ENCODE measurements around the gene RRAGC.

DNA sequence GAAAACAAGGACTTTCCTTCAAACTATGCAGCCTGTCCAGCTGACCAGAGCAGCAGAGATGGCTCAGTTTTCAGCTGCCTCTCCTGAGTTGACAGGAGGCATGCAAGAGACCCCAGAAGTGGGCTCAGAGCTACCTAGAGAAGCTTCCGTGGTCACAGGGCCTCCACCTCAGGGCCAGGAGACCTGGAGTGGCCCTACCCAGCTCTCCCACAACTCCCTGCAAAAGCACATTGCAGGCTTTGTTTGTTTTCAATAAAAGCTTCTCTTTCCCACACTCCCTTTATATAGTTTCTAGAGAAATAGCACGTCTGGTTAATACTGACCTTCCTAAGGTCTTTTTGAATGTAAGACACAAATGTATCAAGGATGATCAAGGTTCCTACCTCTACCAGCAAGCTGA is 40.1 kb downstream of the RRAGC start:
- TF ChIP-seq SIN3A (IDR thresholded peaks at IDR 0.05; ENCODE audit: low read depth, low read length) = no peak
- no peak for TF ChIP-seq POLR2AphosphoS5 (IDR thresholded peaks at IDR 0.05; ENCODE audit: low read length)
- no peak for TF ChIP-seq SPI1 (IDR thresholded peaks at IDR 0.05; ENCODE audit: borderline replicate concordance, insufficient read depth, low read depth, low read length)
- TF ChIP-seq, protein P1, sequence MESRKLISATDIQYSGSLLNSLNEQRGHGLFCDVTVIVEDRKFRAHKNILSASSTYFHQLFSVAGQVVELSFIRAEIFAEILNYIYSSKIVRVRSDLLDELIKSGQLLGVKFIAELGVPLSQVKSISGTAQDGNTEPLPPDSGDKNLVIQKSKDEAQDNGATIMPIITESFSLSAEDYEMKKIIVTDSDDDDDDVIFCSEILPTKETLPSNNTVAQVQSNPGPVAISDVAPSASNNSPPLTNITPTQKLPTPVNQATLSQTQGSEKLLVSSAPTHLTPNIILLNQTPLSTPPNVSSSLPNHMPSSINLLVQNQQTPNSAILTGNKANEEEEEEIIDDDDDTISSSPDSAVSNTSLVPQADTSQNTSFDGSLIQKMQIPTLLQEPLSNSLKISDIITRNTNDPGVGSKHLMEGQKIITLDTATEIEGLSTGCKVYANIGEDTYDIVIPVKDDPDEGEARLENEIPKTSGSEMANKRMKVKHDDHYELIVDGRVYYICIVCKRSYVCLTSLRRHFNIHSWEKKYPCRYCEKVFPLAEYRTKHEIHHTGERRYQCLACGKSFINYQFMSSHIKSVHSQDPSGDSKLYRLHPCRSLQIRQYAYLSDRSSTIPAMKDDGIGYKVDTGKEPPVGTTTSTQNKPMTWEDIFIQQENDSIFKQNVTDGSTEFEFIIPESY (IDR thresholded peaks at IDR 0.05) = no peak
